ENCODE data around the gene ENTPD8. TPM values are rescaled to one million over a fixed set of nuclear protein-coding genes. Genes with fewer than 3 reads are reported as not detected.

The ENTPD8 gene
- total and polyA plus RNA-seq, 2 of the 13 experiments (the other 11 are each of a cell fraction or from before 2014, with no cell fraction given) = 0.26 to 0.44 TPM

- TF ChIP-seq NFAT5 (CRISPR knock-in tag; IDR thresholded peaks at IDR 0.05) (no peak), HHEX (CRISPR knock-in tag; IDR thresholded peaks at IDR 0.05) (no peak), ZNF773 (CRISPR knock-in tag; IDR thresholded peaks at IDR 0.05; ENCODE audit: borderline replicate concordance) (no peak), ZGPAT (CRISPR knock-in tag; IDR thresholded peaks at IDR 0.05) (no peak), RXRB (CRISPR knock-in tag; IDR thresholded peaks at IDR 0.05; ENCODE audit: borderline replicate concordance) (no peak), PLRG1 (conservative IDR thresholded peaks at IDR 0.05) (no peak), ZC3H13 (CRISPR knock-in tag; IDR thresholded peaks at IDR 0.05) (no peak), E2F2 (CRISPR knock-in tag; IDR thresholded peaks at IDR 0.05; ENCODE audit: borderline replicate concordance) (no peak), SALL2 (CRISPR knock-in tag; IDR thresholded peaks at IDR 0.05) (no peak), MXD1 (CRISPR knock-in tag; IDR thresholded peaks at IDR 0.05) (no peak), SNRNP70 (IDR thresholded peaks at IDR 0.05; ENCODE audit: low read depth, low read length) (no peak), RBM22 (optimal IDR thresholded peaks at IDR 0.05; ENCODE audit: low read length) (no peak), SAFB2 (CRISPR knock-in tag; IDR thresholded peaks at IDR 0.05; ENCODE audit: borderline replicate concordance, low read depth) (0 out of 2 replicates have a peak, but pooled peaks have one; percentile 47), ZNF225 (CRISPR knock-in tag; IDR thresholded peaks at IDR 0.05) (0 out of 2 replicates have a peak, but pooled peaks have one; percentile 19), ZNF10 (CRISPR knock-in tag; IDR thresholded peaks at IDR 0.05; ENCODE audit: borderline replicate concordance, low read depth) (no peak), JARID2 (CRISPR knock-in tag; IDR thresholded peaks at IDR 0.05; ENCODE audit: insufficient replicate concordance) (no peak)
Measured at GRCh38 chr9:137459601-137460362, 18.6 kb upstream of the ENTPD8 start (continued).
